HuH-7 (cell line): ENCODE measurements around the gene MANEAL.
"Not testable (repeated sequence)": the region's sequence is repeated elsewhere in the genome, so short reads cannot be mapped to it uniquely, and the experiment has no call there.

Source experiments
- DNase-seq: peaks from one replicate; pipeline ENCODE4 v3.0.0; 2011; ENCODE audit warnings: low spot score

Gene MANEAL, protein sequence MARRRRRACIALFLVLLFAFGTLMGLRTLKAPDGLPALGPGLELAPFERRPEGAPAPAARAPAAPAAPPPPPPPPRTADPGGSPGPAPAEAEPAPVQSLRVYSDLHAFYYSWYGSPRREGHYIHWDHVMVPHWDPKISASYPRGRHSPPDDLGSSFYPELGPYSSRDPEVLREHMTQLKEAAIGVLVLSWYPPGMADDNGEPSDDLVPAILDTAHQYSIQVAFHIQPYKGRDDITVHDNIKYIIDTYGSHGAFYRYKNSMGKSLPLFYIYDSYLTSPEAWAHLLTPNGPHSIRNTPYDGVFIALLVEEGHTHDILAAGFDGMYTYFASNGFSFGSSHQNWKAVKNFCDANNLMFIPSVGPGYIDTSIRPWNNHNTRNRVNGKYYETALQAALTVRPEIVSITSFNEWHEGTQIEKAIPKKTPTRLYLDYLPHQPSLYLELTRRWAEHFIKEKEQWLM

DNA sequence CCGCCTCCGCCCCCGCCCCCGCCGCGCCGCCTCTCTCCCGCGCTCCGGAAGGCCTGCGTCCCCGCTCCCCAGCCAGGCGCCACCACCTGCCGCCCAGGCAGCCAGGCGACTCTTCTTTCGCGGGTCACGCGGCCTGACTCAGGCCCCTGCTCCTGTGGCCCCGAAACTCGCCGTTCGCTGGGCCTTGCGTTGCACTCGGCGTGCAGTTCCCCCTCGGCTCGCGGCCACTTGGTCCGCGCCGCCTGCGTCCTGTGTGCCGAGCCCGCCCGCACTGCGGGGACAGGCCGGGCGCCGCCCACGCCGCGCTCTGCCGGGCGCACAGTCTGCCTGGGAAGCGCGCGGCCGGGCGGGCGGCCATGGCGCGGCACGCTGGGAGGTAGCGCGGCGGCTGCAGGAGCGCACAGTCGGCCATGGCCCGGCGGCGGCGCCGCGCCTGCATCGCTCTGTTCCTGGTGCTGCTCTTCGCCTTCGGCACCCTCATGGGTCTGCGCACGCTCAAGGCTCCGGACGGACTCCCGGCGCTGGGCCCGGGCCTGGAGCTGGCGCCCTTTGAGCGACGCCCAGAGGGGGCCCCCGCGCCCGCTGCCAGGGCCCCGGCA lies at the start of gene MANEAL:
TSS of gene MANEAL (plus strand) at position 75 of the 599 bp plus-strand sequence. CDS start at position 411, 336 bp downstream.
- DNase-seq: peak; percentile 62

DNA sequence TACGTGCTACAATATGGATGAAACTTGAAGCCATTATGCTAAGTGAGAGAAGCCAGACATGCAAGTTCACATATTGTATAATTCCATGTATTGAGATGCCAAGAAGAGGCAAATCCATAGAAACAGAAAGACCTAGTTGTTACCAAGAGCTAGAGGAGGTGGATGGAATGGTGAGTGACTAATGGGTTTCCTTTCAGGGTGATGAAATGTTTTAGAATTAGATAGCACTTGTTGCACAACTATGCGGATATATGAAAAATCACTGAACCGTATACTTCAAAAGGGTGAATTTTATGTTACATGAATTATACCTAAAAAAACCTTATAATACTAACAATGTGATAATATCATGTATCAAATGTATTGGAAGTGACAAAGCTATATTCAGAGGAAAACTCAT lies 46.8 kb upstream of the MANEAL start:
- no peak for DNase-seq

DNA sequence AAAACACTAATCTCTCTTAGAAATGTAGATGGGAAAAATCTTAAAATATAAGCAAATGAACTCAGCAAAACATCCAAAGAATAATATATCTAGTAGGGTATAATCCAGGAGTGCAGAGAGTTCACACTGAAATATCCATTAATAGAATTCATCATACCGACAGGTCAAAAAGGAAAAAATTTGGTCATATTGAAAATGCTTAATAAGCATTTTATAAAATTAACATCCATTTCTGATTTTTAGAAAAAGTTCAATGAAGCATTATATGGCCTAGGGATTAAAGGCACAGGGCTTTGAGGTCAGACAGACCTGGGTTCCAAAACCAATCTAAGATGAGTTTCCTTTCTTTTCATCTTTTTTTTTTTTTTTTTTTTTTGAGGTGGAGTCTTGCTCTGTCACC lies 45.1 kb upstream of the MANEAL start:
- no peak for DNase-seq

DNA sequence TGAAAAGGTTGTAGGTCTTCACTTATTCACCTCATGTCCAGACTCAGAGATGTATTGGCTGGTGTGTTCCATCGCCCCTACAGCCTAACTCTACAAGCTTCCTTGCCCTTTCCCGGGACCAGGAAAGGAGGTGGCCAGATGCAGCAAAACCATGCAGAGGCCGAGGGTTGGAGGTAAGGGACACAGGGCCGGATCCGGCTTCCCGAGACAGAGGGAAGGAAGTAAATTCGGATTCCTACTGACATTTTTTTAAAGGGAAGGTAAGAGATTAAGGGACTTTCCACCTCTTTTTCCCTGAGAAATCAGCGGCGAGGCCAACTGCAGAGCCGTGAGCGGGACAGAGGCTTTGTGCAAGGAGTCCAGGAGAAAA lies 41.4 kb upstream of the MANEAL start:
- no peak for DNase-seq

DNA sequence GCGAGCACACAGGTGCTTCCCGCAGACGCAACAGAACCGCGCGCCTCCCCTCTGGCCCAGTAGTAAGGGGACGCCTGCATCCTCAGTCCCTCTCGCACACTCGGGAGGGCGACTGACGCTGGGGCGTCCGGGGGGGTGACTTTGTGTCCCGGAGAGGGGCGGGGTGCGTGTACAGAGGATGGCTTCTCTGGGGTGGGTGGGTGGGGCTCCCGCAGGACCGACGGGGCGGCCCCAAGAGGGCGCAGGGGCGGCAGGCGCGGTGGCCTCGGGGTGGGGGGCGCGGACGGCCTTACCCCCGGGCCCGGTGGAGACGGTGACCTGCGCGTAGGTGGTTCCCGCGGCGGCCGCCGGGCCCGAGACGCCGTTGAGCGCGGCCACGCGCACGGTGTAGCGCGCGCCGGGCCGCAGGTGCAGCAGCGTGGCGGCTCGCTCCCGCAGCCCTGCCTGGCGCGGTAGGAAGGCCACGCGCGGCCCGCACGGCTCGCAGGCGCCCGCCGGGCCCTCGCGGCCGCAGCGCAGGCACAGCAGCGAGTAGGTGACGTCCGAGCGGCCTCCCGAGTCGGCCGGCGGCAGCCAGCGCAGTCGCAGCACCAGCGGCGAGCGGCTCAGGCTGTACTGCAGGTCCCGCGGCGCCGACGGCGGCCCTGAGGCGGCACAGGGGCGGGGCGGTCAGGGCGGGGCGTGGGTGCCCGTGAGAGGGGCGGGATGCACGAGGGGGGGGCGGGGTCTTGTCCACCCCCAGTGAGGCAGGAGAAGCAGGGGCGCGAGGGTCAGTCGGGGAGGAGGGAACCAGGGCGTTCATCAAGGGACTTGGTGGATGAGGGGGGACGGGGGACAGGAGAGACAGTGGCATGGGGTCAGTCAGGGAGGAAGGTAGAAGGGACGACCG lies 40.8 kb upstream of the MANEAL start:
- peak; percentile 62 for DNase-seq

DNA sequence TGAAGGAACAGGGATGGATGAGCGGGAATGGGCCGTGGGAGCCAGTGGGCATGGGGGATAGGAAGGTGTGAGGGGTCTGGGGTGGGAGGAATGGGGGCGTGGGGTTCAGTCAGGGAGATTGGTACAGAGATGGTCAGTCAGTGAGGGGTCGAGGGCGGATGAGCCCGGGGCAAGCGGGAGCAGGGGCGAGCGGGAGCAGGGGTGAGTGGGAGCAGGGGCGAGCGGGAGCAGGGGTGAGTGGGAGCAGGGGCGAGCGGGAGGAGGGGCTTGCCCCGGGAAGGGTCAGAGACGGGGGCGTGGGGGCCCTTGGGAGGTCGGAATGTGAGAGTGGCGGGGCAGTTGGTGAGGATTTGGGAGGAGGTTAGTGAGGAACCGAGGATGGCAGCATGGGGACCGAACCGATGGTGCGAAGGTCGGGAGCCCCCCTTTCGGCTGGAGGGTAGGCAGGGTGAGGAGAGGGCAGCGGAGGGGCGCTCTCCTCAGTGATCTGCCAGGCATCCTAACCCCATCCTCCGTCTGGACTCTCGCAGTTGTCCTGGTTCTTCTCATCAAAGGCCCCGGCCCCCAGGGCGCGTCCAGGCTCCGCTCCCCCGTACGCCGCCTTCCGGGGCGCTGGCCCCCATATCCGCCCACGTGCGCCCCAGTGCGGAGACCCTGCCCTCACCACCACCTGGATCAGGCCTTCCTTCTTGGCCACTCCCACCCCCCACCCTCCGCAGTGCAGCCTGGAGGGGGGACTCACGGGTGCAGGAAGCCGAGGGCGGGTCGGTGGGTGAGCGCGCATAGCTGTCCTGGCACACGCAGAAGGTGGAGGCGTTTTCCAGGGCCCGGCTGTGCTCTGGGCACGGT lies 40.0 kb upstream of the MANEAL start:
- no peak for DNase-seq

DNA sequence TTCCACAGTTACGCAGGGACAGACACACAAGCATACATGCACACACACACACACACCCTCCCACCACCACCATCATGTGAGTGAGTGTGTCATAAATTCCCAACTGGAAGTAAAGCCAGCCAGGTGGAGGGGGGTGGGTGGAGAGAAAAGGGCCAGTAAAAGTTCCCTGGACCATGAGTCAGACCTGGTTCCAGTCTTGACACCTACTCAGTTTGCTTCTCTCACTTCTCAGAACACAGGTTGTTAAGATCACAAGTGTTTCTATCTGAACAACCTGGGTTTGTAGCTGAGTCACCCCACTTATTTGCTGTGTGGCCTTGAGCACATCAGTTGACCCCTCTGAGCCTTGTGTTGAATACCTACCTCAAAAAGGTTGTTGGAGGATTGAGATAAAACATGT lies 38.4 kb upstream of the MANEAL start:
- no peak for DNase-seq

DNA sequence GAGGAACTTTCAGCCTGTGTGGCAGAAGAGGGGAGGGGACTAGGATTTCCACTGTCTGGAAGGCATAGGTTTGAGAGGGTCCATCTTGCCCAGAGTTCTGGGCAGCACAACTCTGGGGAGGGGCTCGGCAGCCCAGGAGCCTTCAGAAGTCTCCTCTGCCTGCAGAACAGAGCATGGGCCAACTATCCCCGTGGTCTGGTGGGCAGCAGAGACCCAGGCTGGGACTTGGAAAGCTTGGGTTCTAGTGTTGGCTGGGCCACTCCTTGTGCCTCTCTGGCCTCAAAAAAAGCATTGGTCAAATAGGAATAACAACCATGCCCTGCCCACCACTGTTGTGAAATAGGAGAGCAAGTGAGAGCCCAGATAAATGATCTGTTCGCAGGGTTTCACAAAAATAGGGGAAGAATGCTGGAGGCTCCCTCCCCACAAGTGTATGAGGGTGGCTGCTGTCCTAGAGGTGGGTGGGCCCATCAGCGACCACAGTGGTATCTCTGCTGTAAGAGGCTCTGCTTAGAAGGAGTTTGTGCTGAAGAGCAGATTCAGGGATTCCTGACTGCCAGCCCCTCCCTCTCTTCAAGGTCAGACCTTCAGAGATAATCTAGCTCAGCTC lies 37.6 kb upstream of the MANEAL start:
- no peak for DNase-seq

DNA sequence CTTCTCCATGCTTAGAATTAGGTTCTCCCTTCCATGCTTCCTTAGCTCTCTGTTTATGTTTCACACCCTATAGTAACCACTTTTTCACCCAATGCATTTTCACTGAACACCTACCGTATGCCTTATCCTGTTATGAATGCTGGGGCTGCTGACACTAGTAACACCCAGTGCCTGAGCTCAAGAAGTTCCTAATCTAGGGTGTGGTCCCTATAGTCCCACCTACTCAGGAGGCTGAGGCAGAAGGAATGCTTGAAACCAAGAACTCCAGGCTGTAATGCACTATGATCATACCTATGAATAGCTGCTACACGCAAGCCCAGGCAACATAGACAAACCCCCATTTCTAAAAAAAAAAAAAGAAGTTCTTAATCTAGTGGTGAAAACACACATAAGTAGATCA lies 34.2 kb upstream of the MANEAL start:
- DNase-seq: no peak

DNA sequence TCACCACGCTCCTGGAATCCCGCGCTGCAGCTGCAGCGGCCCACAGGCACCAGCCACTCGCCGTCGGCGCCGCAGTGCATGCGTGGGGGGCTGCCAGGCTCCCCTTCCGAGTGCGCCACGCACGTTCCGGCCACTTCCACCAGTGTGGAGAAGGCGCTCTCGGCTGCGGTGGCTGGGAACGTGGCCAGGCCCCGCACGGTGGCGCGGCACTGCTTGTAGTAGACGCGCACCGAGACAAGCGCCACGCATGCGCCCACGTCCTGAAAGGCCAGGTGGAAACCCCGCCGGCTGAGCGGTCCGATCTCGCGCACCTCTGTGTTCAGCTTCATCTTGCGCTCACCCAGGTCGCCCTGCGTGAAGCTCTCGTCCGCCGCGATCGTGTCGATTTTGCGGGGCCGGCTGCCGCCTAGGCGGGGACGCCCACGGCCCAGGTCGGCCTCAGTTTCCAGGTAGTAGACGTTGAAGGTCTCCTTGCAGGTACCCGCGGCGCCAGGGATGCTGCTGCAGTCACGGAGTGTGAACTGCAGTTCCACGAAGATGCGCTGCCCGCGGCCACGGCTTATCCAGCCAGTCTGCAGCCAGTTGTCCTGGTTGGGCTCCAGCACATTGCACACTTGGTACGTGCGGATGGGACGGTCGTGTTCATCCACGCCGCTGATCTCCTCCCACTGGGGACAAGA lies 32.1 kb upstream of the MANEAL start:
- no peak for DNase-seq

DNA sequence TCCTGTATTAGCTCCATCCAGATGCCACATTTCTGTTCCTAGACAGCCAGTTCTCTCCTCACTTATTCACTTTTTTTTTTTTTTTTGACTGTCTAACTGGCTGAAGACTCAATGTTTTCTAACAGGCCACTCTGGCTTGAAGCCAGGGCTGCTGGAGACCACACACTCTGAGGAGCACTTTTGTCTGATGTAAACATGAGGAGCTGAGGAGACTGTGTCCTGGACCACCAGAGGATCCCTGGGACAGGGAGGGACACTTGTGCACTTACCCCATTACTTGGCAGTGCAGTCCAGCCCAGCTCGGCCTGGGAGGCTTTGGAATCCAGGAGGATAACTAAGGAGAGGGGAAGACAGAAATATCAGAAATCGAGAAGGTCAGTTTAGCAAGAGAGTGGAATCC lies 31.1 kb upstream of the MANEAL start:
- no peak for DNase-seq

DNA sequence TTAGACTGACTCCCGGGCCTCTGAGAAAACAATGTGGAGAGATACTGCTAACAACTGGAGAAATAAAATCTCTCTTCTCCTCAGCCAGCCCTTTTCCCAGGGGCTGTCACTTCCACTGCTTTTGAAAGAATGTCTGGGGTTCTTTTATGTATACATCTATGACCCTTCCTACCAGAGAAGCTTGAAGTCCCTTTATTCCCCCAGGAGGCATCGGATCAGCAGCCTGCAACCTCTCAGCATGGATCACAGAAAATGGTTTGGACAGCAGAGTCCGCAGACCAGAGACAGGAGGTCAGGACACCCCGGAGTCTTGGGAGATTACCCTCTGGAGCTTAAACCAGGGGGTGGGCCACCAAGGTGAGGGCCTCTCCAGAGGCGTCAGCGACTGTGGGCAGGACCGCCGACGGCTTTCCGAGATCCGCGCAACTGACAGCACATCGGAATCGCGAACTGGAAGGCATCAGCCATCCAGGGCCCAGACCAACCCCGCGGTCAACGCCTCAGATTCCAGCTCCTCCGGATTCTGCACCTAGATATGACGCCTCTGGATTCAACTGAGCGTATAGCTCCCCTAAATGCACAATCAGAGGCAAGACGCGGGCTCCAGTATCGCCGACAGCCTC lies 29.7 kb upstream of the MANEAL start:
- DNase-seq: no peak

DNA sequence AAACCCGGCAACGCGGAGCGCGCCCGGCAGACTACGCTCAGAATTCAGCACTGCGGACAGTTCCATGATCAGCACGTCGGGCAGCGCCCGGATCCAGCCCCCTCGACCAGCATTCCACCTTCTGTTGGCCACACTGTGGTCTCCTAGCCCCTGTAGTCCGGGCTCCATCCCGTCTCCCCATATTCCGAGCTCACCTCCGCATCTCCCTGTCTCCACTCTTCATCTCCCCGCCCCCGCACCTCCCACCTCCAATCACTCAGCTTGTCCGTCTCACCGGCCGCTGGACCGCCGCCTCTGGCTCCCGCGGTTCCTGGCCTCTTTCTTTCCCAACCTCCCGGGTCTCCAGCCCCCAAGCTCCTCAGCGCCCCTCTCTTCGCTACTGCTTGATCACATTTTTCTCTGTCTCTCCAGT lies 29.2 kb upstream of the MANEAL start:
- DNase-seq: peak; percentile 83

DNA sequence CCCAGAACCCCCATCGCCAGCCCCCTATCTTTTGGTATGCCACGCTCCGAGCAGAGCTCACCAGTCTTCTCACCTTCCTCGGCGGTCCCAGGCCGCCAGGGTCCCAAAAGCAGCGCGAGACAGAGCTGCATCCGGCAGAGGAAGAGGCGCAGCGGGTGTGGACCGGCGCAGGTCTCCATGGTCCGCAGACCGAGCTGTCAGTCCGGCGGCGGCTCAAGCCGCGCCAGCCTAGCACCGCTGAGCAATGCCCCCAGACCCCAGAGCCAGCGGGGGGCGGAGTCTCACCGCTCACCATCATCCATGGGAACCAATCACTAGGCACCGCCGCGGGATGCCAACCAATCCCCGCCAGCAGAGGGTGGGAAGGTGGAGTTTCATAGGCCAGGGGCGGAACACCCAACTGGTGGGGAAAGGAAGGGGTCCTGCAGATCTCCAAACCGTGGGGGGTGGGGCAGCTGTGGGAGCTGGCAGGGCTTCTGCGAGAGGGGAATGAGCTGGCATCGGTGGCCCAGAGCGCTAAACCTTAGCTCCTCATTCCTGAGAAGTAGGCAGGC lies 28.7 kb upstream of the MANEAL start, which contains the start of gene EPHA10:
TSS of gene EPHA10 (minus strand) at position 233 of the 554 bp plus-strand sequence. CDS start at position 179, 54 bp downstream.
- DNase-seq: no peak

DNA sequence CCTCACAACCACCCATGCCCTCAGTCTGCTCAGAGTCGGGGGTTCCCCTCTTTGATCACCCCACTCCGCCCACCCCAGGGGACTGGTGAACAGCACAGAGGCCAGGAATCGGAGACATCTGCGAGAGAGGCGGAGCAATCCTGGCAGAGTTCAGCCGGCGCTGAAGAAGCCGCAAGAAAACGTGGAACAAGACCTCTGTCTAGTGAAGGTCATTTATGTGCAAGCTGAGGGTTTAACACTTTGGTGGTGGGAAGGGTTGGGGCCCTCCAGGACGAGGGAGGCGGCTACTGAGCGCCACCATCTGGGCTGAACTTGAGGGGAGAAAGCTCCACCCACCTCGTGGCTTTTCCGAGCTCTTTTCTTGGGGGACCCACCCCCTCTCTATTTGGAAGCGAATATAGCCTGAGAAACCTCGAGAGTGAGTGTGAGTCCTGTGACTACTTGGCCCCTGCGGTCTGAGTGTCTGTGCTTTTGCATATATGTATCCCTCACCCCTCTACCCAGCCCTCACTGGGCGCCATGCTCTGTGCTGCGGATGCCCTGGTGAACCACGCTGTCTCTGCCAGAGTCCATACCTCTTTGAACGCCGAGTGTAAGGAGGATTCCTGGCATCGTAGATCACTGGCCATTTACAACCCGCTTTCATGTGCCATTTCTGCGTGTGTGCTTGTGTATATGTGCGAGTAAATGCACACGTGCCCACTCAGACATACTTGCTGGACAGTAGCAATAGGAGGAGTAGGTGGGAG lies 27.6 kb upstream of the MANEAL start:
- DNase-seq: no peak

DNA sequence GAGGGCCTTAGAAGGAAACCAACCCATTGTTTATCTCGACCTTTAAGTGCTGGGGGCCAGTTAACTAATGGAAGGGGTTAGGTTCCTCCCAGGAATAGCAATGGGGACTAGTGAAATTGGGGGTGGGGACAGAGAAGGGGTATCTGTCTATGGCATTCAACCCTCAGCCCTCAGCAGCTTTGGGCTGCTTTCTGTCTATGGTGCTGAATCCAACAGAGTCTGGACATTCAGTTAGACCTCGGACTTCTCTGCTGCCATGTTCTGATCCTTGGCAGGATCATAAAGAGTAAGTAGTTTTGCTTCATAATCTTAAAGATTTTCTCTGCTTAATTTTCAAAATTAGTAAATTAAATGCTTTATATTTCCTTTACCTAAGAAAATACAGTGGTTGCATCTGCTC lies 26.2 kb upstream of the MANEAL start:
- no peak for DNase-seq

DNA sequence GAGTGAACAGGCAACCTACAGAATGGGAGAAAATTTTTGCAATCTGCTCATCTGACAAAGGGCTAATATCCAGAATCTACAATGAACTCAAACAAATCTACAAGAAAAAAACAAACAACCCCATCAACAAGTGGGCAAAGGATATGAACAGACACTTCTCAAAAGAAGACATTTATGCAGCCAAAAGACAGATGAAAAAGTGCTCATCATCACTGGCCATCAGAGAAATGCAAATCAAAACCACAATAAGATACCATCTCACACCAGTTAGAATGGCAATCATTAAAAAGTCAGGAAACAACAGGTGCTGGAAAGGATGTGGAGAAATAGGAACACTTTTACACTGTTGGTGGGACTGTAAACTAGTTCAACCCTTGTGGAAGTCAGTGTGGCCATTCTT lies 22.2 kb upstream of the MANEAL start:
- DNase-seq: not testable (repeated sequence)

DNA sequence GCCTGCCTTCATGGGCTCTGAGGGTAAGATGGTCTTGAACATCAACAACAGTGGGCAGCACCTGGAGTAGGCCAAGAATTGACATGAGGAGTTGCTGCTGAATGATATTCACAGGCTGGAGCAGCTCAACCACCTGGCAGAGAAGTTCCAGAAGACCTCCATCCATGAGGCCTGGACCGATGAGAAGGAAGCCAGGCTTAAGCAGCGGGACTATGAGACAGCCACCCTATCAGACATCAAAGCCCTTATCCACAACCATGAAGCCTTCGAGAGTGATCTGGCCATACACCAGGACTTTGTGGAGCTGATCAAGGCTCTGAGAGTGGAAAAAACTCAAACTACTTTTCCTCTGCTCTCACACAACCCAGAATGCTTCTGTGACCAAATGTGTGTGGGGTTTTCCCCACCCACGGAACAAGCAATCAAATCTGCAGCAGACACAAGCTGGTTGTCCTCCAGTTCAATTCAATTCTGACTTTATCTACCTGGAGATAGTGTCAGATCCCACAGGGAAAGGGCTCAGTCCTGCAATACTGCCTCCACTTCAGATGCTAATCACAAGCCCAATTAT lies 16.6 kb upstream of the MANEAL start:
- DNase-seq: no peak

DNA sequence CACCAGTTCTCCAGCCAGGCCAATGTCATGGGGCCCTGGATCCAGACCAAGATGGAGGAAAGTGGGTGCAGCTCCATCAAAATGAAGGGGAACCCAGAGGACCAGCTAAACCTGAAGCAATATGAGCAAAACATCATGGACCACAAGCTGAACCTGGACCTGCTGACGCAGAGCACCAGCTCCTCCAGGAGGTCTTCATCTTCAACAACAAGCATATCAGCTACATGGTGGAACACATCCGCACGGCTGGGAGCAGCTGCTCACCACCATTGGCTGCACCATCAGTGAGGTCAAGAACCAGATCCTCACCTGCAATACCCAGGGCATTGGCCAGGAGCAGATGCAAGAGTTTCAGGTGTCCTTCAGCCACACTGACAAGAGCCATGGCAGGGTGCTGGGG lies 15.0 kb upstream of the MANEAL start:
- no peak for DNase-seq
